GM19324 (cell line): ENCODE measurements around the gene CAP1.
A peak's percentile ranks its signal among the peaks of the same experiment; 100 is the strongest.
"Not testable (repeated sequence)": the region's sequence is repeated elsewhere in the genome, so short reads cannot be mapped to it uniquely, and the experiment has no call there.

ENCODE experiments used
- ATAC-seq: cut with Tn5 transposase; IDR thresholded peaks from one replicate; pipeline ENCODE4 v1.9.1; 2021; ENCODE audit warnings: mild to moderate bottlenecking, moderate library complexity; ENCODE audit not compliant: unreplicated experiment, low FRiP score

The CAP1 gene

GRCh38 chr1:40029608-40030007 is 10.9 kb upstream of the CAP1 start:
- no peak for ATAC-seq

- ATAC-seq: no peak
Measured at GRCh38 chr1:40030528-40031135, 9.9 kb upstream of the CAP1 start.

- no peak for ATAC-seq
Measured at GRCh38 chr1:40032240-40032891, 8.2 kb upstream of the CAP1 start.

GRCh38 chr1:40034869-40035268 is 5.7 kb upstream of the CAP1 start:
- ATAC-seq: no peak

- no peak for ATAC-seq
Measured at GRCh38 chr1:40036574-40036973, 4.0 kb upstream of the CAP1 start.

- ATAC-seq: not testable (repeated sequence)
Measured at GRCh38 chr1:40037254-40037653, 3.3 kb upstream of the CAP1 start.

GRCh38 chr1:40038697-40039096 is 1.8 kb upstream of the CAP1 start:
- no peak for ATAC-seq

- no peak for ATAC-seq
Measured at GRCh38 chr1:40039245-40039756, 1.2 kb upstream of the CAP1 start.

- ATAC-seq: peak; percentile 63
Measured at GRCh38 chr1:40039757-40040510, 595 bp upstream of the CAP1 start.

- ATAC-seq: no peak
Measured at GRCh38 chr1:40041466-40041838, 923 bp downstream of the CAP1 start.

- ATAC-seq: no peak
Measured at GRCh38 chr1:40042341-40042740, 1.8 kb downstream of the CAP1 start.

GRCh38 chr1:40044110-40044509 is 3.6 kb downstream of the CAP1 start:
- ATAC-seq: no peak

GRCh38 chr1:40045182-40045581 is 4.7 kb downstream of the CAP1 start:
- ATAC-seq: no peak

- no peak for ATAC-seq
Measured at GRCh38 chr1:40045766-40046165, 5.2 kb downstream of the CAP1 start.

- no peak for ATAC-seq
Measured at GRCh38 chr1:40047276-40047675, 6.7 kb downstream of the CAP1 start.

GRCh38 chr1:40047769-40048168 is 7.2 kb downstream of the CAP1 start:
- ATAC-seq: no peak

- ATAC-seq: no peak
Measured at GRCh38 chr1:40049725-40050124, 9.2 kb downstream of the CAP1 start.

GRCh38 chr1:40050863-40051262 is 10.3 kb downstream of the CAP1 start:
- no peak for ATAC-seq

- no peak for ATAC-seq
Measured at GRCh38 chr1:40053138-40053887, 12.8 kb downstream of the CAP1 start.

- no peak for ATAC-seq
Measured at GRCh38 chr1:40056519-40057309, 16.2 kb downstream of the CAP1 start.
